ENCODE measurements around the gene DNAJC22.

- TF ChIP-seq CTCF (IDR thresholded peaks at IDR 0.05 in 8 of 11, conservative IDR thresholded peaks at IDR 0.05 in 3 of 11), result no peak
- TF ChIP-seq POLR2A (IDR thresholded peaks at IDR 0.05), result no peak
- no peak for TF ChIP-seq POLR2AphosphoS5 (IDR thresholded peaks at IDR 0.05)
These were observed 11.4 kb upstream of the DNAJC22 start for GRCh38 chr12:49335118-49335954.

Data from spleen (tissue), 7 donors.